Ovary (tissue), 3 donors: ENCODE data around the gene PRF1.

Experiments
- POLR2A ChIP-seq: fragments of 450-650 bp; IDR thresholded peaks from one replicate; pipeline ENCODE4 v1.6.1; 2017; ENCODE audit warnings: antibody characterized with exemption, mild to moderate bottlenecking, moderate library complexity
- TF ChIP-seq, protein P1 (sequence below), 3 donors: fragments of 450-650 bp in 2 of 3; fragments of 200-600 bp in 1 of 3; IDR thresholded peaks; one replicate each; pipeline versions ENCODE4 v1.5.1 to v1.8.0; 2016 to 2022; ENCODE audit warnings: antibody characterized with exemption in 3 of 3, mild to moderate bottlenecking in 1 of 3
- donor health status: DM: no; HTN: no; CAD: no.

DNA sequence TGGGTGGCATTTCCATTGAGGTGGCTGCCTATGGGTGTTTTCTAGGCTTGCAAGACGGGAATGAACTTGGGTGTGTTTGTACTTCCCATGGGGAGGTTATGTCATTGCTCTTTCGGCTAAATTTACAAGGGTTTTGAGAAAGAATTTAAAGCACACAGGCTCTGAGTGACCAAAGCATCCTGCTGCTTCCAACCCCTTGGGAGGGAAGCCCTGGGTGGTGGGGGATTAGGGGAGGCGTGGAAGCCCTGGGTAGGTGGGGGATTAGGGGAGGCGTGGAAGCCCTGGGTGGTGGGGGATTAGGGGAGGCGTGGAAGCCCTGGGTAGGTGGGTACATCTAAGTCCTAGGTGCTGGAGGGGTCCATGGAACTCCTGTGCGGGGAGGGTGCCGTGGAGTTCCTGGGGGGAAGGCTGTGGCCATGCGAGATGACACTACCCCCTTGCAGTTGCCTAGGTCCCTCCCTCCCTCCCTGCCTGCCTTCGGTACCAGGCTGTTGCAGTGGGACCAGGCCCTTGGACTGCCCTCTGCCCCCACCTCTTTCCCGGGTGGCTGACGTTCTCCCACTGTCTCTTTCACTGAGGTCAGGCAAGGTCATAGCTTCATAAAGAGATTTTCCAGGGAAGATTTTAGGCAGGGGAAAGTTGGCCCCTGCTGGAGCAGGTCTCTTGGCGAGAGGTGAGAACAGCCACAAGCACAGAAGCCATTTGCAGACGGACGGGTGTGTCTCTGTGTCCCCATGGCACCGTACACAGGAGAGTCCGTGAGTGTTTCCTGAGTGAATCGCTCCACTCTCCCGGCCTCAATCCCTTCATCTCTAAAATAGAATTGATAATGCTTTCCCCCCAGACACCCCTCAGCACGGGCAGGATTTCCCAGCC, 19.5 kb downstream of the PRF1 start:
- TF ChIP-seq, protein P1, sequence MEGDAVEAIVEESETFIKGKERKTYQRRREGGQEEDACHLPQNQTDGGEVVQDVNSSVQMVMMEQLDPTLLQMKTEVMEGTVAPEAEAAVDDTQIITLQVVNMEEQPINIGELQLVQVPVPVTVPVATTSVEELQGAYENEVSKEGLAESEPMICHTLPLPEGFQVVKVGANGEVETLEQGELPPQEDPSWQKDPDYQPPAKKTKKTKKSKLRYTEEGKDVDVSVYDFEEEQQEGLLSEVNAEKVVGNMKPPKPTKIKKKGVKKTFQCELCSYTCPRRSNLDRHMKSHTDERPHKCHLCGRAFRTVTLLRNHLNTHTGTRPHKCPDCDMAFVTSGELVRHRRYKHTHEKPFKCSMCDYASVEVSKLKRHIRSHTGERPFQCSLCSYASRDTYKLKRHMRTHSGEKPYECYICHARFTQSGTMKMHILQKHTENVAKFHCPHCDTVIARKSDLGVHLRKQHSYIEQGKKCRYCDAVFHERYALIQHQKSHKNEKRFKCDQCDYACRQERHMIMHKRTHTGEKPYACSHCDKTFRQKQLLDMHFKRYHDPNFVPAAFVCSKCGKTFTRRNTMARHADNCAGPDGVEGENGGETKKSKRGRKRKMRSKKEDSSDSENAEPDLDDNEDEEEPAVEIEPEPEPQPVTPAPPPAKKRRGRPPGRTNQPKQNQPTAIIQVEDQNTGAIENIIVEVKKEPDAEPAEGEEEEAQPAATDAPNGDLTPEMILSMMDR (IDR thresholded peaks at IDR 0.05): no peak
- no peak for TF ChIP-seq POLR2A
